Measurements from ENCODE around the gene SRPK2. TPM values are rescaled to one million over a fixed set of nuclear protein-coding genes. Genes with fewer than 3 reads are reported as not detected.

The SRPK2 gene
- total RNA-seq, 1 donor from 2014 or later, result 58.5 TPM

DNA sequence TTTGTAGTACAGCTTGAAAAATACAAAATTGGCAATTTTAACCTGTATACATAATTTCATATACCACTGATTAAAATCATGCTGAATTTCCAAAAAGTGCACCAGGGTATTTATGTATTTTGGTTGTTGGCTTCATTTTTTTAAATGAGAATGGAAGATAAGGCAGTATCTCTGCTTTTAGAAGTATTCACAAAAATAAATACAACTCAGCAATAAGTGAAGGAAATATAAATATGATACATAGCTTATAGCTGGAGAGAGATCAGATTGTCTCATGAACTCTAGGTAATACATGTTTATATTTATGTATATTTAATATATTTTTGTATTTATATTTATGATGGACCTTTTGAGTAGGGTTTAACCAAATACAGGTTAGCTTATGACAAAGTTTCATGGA lies 293.8 kb downstream of the SRPK2 start:
- Mint-ChIP-seq H3K27ac (ENCODE audit: unreplicated experiment) (peak overlapping the region; percentile 3), H3K36me3 (ENCODE audit: low read depth) (peaks cover 12% of the 10 kb centered on the region), H3K4me3 (ENCODE audit: unreplicated experiment) (no peak overlapping the region), H3K9me3 (ENCODE audit: low read depth) (no peaks in the 10 kb centered on the region), H3K4me1 (ENCODE audit: low read depth) (peaks cover 28% of the 10 kb centered on the region), H3K27me3 (ENCODE audit: low read depth) (no peaks in the 10 kb centered on the region)
- no peak for TF ChIP-seq CTCF (IDR thresholded peaks at IDR 0.05)
- no peak for DNase-seq (ENCODE audit: low spot score)

- DNase-seq (ENCODE audit: low spot score), result no peak
- H3K27me3 Mint-ChIP-seq (ENCODE audit: low read depth), result no peaks in the 10 kb centered on the region
- no peaks in the 10 kb centered on the region for H3K9me3 Mint-ChIP-seq (ENCODE audit: low read depth)
- no peak for TF ChIP-seq CTCF (IDR thresholded peaks at IDR 0.05)
- H3K27ac Mint-ChIP-seq (ENCODE audit: unreplicated experiment), result no peak overlapping the region
- H3K36me3 Mint-ChIP-seq (ENCODE audit: low read depth), result peaks cover 15% of the 10 kb centered on the region
- peaks cover 6% of the 10 kb centered on the region for H3K4me1 Mint-ChIP-seq (ENCODE audit: low read depth)
- no peak overlapping the region for H3K4me3 Mint-ChIP-seq (ENCODE audit: unreplicated experiment)
Observed at GRCh38 chr7:105088456-105088855, 300.3 kb downstream of the SRPK2 start.

- no peak overlapping the region for H3K27ac Mint-ChIP-seq (ENCODE audit: unreplicated experiment)
- H3K9me3 Mint-ChIP-seq (ENCODE audit: low read depth), result no peaks in the 10 kb centered on the region
- no peak for TF ChIP-seq CTCF (IDR thresholded peaks at IDR 0.05)
- DNase-seq (ENCODE audit: low spot score), result no peak
- no peak overlapping the region for H3K4me3 Mint-ChIP-seq (ENCODE audit: unreplicated experiment)
- no peaks in the 10 kb centered on the region for H3K27me3 Mint-ChIP-seq (ENCODE audit: low read depth)
- peaks cover 6% of the 10 kb centered on the region for H3K4me1 Mint-ChIP-seq (ENCODE audit: low read depth)
- H3K36me3 Mint-ChIP-seq (ENCODE audit: low read depth), result peaks cover 17% of the 10 kb centered on the region
Observed at GRCh38 chr7:105087981-105088380, 300.7 kb downstream of the SRPK2 start.

DNA sequence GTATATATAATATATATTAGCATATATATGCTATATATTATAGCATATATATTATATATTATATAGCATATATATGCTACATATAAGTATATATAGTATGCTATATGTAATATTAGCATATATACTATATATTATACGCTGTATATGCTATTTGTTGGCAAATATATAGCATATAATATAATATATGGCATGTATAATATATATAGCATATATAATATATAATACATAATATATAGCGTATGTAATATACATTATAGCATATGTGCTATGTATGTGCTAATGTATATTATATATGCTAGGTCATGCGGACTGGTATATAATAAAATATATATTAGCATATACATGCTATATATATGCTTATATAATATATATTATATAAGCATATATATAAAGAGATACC lies 301.9 kb downstream of the SRPK2 start:
- DNase-seq (ENCODE audit: low spot score), result no peak
- Mint-ChIP-seq H3K4me1 (ENCODE audit: low read depth) (peaks cover 6% of the 10 kb centered on the region), H3K4me3 (ENCODE audit: unreplicated experiment) (no peak overlapping the region), H3K9me3 (ENCODE audit: low read depth) (no peaks in the 10 kb centered on the region), H3K27me3 (ENCODE audit: low read depth) (no peaks in the 10 kb centered on the region), H3K27ac (ENCODE audit: unreplicated experiment) (no peak overlapping the region), H3K36me3 (ENCODE audit: low read depth) (peaks cover 19% of the 10 kb centered on the region)
- no peak for TF ChIP-seq CTCF (IDR thresholded peaks at IDR 0.05)

DNA sequence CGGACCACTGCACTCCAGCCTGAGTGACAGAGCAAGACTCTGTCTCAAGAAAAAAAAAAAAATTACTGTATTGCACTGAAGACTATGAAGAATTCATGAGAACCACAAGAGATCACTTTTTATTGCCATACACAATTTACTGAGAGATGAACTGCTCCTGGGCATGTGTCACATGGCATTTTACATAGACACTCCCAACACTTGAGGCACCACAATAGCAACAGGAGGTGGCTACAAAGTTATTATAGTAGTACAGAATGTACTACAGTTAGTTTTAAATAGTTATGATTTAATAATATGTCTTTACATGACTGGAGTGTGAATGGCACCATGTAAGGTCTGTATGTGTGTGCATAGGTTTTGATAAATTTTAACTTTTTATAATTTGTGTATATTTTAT lies 304.1 kb downstream of the SRPK2 start:
- peaks cover 19% of the 10 kb centered on the region for H3K36me3 Mint-ChIP-seq (ENCODE audit: low read depth)
- H3K4me1 Mint-ChIP-seq (ENCODE audit: low read depth), result peaks cover 6% of the 10 kb centered on the region
- DNase-seq (ENCODE audit: low spot score), result no peak
- H3K27me3 Mint-ChIP-seq (ENCODE audit: low read depth), result no peaks in the 10 kb centered on the region
- no peaks in the 10 kb centered on the region for H3K9me3 Mint-ChIP-seq (ENCODE audit: low read depth)
- H3K27ac Mint-ChIP-seq (ENCODE audit: unreplicated experiment), result no peak overlapping the region
- no peak for TF ChIP-seq CTCF (IDR thresholded peaks at IDR 0.05)
- no peak overlapping the region for H3K4me3 Mint-ChIP-seq (ENCODE audit: unreplicated experiment)
